GM20431 (cell line): ENCODE results near the gene LRIT2.

Source experiments
- in situ Hi-C: fragments of 300-500 bp; cut with MseI, MboI; formaldehyde crosslinking; loops from one replicate; pipeline ENCODE4 v1.15.0; 2020; ENCODE audit warnings: low sequenced_read_pairs; ENCODE audit not compliant: unreplicated experiment

The LRIT2 gene

GRCh38 chr10:84212014-84212413, 13.3 kb downstream of the LRIT2 start:
- in situ Hi-C loops, result no loop called here

- in situ Hi-C loops, result no loop called here
These were observed 13.8 kb downstream of the LRIT2 start for GRCh38 chr10:84211566-84211965.

- in situ Hi-C loops, result loop anchor here (10.0 kb wide), 1 partner anchor 53 kb away; no protein-coding TSS in a partner anchor
These were observed 17.3 kb downstream of the LRIT2 start for GRCh38 chr10:84208023-84208422.

- in situ Hi-C loops, result loop anchor here (10.0 kb wide), 1 partner anchor 51 kb away; no protein-coding TSS in a partner anchor
These were observed 19.4 kb downstream of the LRIT2 start for GRCh38 chr10:84205853-84206525.

DNA sequence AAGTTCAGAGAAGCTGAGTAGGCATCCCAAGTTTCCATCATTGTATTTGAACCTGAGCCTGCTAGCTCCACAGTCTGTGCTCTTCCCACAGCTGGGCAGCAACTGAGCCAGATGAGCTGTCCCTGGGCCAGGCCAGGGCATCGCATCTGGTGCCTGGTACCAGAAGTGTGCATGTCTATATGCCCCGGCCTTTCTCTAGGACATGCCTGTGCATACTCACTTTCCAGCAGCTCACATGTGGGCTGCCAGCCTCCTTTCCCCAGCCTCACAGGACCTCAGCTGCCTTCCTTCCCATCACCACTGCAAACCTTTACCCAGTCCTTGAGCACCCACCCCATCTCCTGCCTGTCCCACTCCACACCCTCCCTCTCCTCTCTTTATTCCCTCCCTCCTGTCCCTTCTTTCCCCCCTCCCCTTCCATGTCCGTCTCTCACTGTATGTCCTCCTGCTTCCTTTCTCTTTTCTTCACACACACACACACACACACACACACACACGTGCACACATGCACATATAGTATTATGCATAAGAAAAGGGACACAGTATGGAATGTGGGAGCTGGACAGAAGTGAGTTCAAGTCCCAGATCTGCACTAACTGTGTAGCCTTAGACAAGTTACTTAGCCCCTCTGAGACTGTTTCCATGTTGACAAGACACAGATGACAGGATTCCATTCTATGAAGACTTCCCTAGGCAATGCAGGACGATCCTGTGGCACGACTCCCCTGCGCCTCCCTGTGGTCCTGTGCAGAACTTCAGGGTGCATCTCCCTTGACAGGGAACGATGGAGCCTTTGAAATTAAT, 20.1 kb downstream of the LRIT2 start:
- in situ Hi-C loops, result loop anchor here (10.0 kb wide), 1 partner anchor 50 kb away; no protein-coding TSS in a partner anchor

- in situ Hi-C loops, result loop anchor here (10.0 kb wide), 1 partner anchor 50 kb away; no protein-coding TSS in a partner anchor
These were observed 20.7 kb downstream of the LRIT2 start for GRCh38 chr10:84204610-84205009.

DNA sequence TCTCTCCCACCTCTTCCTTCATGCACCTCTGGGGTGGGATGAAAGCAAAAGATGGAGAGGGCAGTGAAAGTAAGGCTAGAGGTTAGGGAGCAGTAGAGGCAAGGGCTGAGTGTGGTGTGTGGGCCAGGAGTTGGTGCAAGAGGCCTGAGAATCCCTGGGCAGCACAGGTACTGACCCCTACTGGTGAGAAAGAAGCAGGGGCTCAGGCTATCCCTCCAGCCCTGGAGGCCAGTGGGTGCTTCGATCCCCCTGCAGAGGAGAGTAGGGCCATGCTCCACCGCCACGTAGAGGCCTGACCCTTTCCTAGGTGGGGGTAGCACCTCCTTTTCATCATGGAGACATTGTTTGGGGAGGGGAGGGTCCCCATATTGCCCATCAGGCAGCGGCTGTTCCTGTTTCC, 21.2 kb downstream of the LRIT2 start:
- in situ Hi-C loops, result loop anchor here (10.0 kb wide), 1 partner anchor 49 kb away; no protein-coding TSS in a partner anchor

GRCh38 chr10:84202349-84202748, 23.0 kb downstream of the LRIT2 start:
- in situ Hi-C loops, result loop anchor here (10.0 kb wide), 1 partner anchor 48 kb away; no protein-coding TSS in a partner anchor

DNA sequence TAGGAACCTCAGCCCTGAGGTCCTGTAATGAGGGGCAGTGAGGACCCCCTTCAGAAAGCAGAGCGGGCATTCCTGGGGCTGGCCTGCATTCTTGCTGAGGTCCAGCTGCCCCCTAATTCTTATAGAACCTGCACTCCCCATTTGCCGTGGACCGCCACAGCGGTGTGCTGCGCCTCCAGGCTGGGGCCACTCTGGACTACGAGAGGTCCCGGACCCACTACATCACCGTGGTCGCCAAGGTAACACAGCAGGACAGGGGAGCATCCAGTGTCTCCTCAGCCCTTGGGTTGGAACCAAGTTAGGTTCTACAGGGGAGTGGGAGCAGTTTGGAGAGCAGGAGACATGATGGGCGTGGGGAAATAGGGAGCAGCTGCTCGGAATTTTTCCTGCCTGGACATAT, 23.7 kb downstream of the LRIT2 start:
- in situ Hi-C loops, result loop anchor here (10.0 kb wide), 1 partner anchor 47 kb away; no protein-coding TSS in a partner anchor

DNA sequence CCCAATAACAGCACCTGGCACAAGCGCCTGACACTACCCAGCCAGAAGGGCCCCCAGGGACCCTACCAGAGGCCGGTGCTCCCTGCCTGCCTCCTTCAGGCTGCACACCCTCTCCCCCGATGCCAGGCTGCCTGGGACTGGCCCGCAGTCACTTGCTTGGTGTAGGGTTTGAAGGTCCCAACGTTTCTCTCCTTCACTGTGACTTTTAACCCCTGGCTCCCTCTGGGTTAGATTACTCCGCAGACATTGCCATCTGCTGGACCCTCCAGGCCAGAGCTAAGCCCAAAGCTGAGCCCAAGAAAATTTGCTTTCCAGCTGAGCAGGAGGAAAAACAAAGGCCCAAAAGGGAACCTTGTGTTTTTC, 24.1 kb downstream of the LRIT2 start:
- in situ Hi-C loops, result loop anchor here (10.0 kb wide), 1 partner anchor 46 kb away; no protein-coding TSS in a partner anchor

DNA sequence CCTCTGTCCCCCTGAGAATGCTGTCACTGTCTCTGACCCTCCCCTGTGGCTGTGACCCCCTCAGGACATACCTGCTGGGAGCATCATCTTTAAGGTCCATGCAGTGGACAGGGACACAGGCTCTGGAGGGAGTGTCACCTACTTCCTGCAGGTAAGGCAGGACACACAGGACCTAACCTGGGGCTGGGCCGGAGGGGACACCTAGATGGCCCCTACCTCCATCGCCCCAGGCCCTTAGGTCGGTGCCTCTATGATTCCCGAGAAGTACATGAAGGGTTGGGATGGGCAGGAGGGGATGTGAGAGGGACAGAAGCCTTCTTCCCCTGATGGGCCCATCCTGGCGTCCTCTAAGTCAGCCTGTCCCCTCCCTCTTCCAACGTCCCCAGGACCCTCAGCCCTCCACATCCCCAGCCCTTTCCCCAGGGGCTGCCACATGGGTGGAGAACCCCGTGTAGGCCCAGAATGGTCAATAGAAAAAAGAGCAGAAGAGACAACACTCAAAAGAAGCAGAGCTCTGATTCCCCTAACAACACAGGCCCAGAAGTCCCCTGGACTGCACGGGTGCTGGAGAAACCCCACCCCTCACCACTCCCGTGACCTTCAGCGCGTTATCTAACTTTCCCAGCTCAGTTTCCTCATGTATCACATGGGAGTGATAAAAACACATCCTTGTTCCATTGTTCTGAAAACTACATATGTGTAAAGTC, 24.7 kb downstream of the LRIT2 start:
- in situ Hi-C loops, result loop anchor here (10.0 kb wide), 1 partner anchor 46 kb away; no protein-coding TSS in a partner anchor

GRCh38 chr10:84198206-84198915, 27.0 kb downstream of the LRIT2 start:
- in situ Hi-C loops, result no loop called here

- in situ Hi-C loops, result no loop called here
These were observed 27.7 kb downstream of the LRIT2 start for GRCh38 chr10:84197643-84198042.

DNA sequence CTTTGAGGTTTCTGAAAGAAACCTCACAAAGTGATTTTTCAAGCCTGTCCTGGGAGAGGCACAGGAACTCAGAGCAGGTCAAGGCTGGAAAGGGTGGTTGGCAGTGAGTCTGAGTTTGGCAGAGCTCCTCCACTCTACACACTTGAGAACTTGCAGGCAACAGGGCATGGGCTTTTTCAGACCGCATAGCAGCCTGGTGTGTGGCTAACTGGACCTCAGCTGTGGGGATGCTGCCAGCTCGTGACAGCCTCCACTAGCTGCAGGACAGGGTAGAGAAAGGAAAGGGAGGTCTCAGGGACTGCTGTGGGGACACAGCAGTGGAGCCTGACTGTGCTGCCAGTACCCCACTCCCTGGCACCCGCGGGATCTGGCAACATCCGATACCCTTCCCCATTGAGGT, 28.4 kb downstream of the LRIT2 start:
- in situ Hi-C loops, result no loop called here

DNA sequence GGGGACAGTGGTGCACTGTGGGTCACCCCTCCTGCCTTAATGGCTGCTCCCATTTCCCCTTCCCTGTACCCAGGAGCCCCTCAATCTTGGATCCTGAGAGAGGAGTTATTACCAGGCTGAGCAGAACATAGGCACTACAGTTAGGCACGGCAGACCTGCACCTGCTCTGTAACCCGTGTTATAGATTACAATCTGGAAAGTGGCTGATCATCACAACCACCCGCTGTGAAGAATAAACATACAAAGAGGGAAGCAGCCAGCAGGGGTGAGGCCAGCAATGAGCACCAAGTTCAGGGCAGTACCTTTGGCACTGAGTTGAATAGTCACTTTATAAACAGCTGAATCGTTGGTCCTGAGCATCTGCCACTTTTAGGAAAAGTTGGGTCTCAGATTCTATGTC, 29.3 kb downstream of the LRIT2 start:
- in situ Hi-C loops, result no loop called here

- in situ Hi-C loops, result no loop called here
These were observed 30.1 kb downstream of the LRIT2 start for GRCh38 chr10:84195044-84195830.

GRCh38 chr10:84194424-84195043, 30.8 kb downstream of the LRIT2 start, which contains the start of gene CDHR1:
CDHR1 (plus strand) TSS chr10:84194537; CDS start chr10:84194761, 224 bp downstream.
- in situ Hi-C loops, result no loop called here

DNA sequence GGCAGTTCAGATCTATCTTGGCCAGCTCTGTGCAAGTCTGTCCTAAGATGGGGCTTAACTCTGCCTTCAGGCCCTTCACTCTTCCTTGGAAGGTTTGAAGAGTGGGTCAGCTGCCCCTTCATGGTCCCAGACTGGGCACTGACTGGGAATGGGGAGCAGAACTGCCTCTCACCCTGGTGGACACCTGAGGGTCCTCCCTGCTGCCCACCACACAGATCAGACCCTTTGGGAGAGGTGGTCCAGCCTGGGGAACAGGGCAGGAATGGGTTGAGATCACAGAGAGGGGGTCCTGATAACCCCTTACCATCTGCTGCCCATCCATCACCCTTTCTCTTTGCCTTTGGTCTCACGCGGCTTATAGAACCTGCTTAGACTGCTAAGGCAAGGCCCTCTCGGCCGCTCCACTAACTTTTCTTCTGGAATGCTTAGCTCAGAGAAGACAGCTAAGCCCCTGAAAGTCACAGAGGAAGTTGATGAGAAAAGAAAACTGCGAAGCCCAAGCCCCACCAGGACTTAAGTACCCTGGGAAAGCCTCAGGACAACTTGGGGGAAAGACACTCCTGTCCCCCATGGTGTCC, 31.4 kb downstream of the LRIT2 start:
- in situ Hi-C loops, result no loop called here
